Kidney (tissue), 14 donors: Measurements from ENCODE around the gene HOXC12. TPM values are rescaled to one million over a fixed set of nuclear protein-coding genes. Genes with fewer than 3 reads are reported as not detected.

ENCODE experiments used
- DNase-seq, 5 donors: peaks; one replicate each; pipeline ENCODE4 v3.0.0-alpha.2; 2013 to 2020
- FAIRE-seq: peaks from 2 replicates; lab custom pipeline; 2012; peaks lifted over from hg19 to GRCh38; lab: Jason Lieb, UNC
- H3K27ac ChIP-seq, 2 donors: one replicate each; pipeline ENCODE4 v1.7.0; 2013; ENCODE audit warnings: low read depth in 2 of 2, low read length in 2 of 2, inconsistent platforms in 1 of 2
- H3K27me3 ChIP-seq: one replicate; pipeline ENCODE4 v1.7.1; 2013; ENCODE audit warnings: low read length, inconsistent platforms; ENCODE audit not compliant: control insufficient read depth, insufficient read depth
- H3K36me3 ChIP-seq, 3 donors: one replicate each; pipeline versions ENCODE4 v1.7.0 to v1.7.1; 2013; ENCODE audit warnings: low read length in 3 of 3, control low read depth in 1 of 3, inconsistent platforms in 1 of 3; ENCODE audit not compliant: insufficient read depth in 3 of 3, control insufficient read depth in 2 of 3
- H3K4me1 ChIP-seq, 3 donors: one replicate each; pipeline versions ENCODE4 v1.7.0 to v1.7.1; 2013; ENCODE audit warnings: low read length in 3 of 3, inconsistent platforms in 1 of 3, low read depth in 1 of 3; ENCODE audit not compliant: control insufficient read depth in 2 of 3, insufficient read depth in 2 of 3
- H3K4me3 ChIP-seq, 3 donors: one replicate each; pipeline versions ENCODE4 v1.7.0 to v1.8.1; 2013; ENCODE audit warnings: low read length in 3 of 3, control low read depth in 1 of 3, inconsistent platforms in 1 of 3
- H3K9ac ChIP-seq, 3 donors: one replicate each; pipeline versions ENCODE4 v1.7.0 to v1.7.1; 2013; ENCODE audit warnings: low read length in 3 of 3, control low read depth in 1 of 3, inconsistent platforms in 1 of 3
- H3K9me3 ChIP-seq, 3 donors: one replicate each; pipeline versions ENCODE4 v1.7.0 to v1.7.1; 2013; ENCODE audit warnings: low read length in 3 of 3, control low read depth in 1 of 3, inconsistent platforms in 1 of 3; ENCODE audit not compliant: control insufficient read depth in 2 of 3, insufficient read depth in 1 of 3
- intact Hi-C: fragments of 100-400 bp; cut with DNase I; formaldehyde crosslinking; loops from one replicate; pipeline ENCODE4 v1.11.1; 2022
- polyA plus RNA-seq: library from polyadenylated mRNA; stranded (reverse); fragments of 350-450 nt; fragmentation: Illumina TruSeq; extraction: RNeasy Lipid Tissue Mini Kit (QIAGEN cat#74804); gene quantifications from one replicate; pipeline ENCODE4 v1.2.3, GENCODE V29; 2014; ENCODE audit warnings: low read depth, low replicate concordance; ENCODE audit not compliant: insufficient read depth
- total RNA-seq: library from RNA; stranded (reverse); fragmentation: NEBNext Ultra II Directional; extraction: Animal tissue kit (Norgen Biotek cat#: 25700); gene quantifications from one replicate; pipeline ENCODE4 v1.2.1, GENCODE V29; 2021
- TF ChIP-seq, protein P1 (sequence below): IDR thresholded peaks from 3 replicates; pipeline ENCODE4 v1.5.1; 2012; ENCODE audit warnings: mild to moderate bottlenecking, moderate library complexity, borderline replicate concordance; ENCODE audit not compliant: insufficient read depth; ENCODE audit errors: extremely low read depth
- donor health status: control.
- donor health status: control.
- donor health status: control.
- donor health status: control.
- donor health status: control.
- donor health status: DM: yes; HTN: yes; CAD: no.
- donor health status: Normal renal cell carcinoma (clear cell type).

HOXC12 gene
- total and polyA plus RNA-seq, 2 donors from 2014 or later = not detected

GRCh38 chr12:53978477-53979356, 24.0 kb downstream of the HOXC12 start:
- H3K36me3 ChIP-seq = no peaks in the 10 kb centered on the region
- no peak for FAIRE-seq

DNA sequence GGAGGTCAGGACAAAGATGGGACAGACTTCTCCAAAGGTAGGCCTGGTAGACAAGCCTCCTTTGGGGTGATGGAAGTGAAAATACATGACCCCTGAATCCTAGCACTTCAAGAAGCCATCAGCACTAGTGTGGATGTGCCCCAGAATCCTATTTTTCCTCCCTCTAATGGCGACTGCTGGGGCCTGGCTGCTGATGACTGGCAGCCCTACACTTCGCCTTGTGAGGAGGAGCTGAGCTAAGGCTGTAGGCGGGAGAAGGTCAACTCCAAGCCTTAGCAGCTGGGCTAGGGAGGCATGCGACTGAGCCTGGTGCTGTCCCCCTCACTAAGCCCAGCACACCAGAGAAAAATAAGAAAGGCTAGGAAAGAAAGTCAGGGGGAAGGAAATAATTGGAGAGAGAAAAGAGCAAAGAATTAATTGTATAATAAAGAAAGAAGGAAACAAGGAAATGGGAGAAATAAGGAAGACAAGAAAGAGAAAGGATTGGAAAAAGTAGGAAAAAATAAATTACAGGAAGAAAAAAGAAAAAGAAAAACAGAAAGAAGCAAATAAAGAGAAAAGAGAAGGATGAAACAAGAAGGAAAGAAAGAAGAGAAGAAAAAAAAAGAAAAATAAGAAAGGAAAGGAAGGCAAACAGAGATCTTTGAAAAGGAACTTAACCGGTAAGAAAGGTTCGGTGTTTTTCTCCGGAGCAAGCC, 25.6 kb downstream of the HOXC12 start:
- Histone ChIP-seq H3K9ac (peak overlapping the region in 2 of 3 donors; percentile 22 to 63), H3K27me3 (no peaks in the 10 kb centered on the region), H3K4me3 (peak overlapping the region in 2 of 3 donors; percentile 2 to 58), H3K36me3 (no peaks in the 10 kb centered on the region), H3K4me1 (peaks cover 0 to 7% (median 7%) of the 10 kb centered on the region in 3 donors), H3K27ac (peak overlapping the region; percentile 61 to 85), H3K9me3 (no peaks in the 10 kb centered on the region)
- DNase-seq (peak in 4 of 5 donors; percentile 79 to 90 (median 84)), FAIRE-seq (no peak)
- intact Hi-C loops = no loop called here
- TF ChIP-seq, protein P1, sequence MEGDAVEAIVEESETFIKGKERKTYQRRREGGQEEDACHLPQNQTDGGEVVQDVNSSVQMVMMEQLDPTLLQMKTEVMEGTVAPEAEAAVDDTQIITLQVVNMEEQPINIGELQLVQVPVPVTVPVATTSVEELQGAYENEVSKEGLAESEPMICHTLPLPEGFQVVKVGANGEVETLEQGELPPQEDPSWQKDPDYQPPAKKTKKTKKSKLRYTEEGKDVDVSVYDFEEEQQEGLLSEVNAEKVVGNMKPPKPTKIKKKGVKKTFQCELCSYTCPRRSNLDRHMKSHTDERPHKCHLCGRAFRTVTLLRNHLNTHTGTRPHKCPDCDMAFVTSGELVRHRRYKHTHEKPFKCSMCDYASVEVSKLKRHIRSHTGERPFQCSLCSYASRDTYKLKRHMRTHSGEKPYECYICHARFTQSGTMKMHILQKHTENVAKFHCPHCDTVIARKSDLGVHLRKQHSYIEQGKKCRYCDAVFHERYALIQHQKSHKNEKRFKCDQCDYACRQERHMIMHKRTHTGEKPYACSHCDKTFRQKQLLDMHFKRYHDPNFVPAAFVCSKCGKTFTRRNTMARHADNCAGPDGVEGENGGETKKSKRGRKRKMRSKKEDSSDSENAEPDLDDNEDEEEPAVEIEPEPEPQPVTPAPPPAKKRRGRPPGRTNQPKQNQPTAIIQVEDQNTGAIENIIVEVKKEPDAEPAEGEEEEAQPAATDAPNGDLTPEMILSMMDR = no peak

More at GRCh38 chr12:53978477-53979356, 24.0 kb downstream of the HOXC12 start:
- TF ChIP-seq, protein P1 = no peak
- Histone ChIP-seq H3K27ac (no peak overlapping the region), H3K9ac (no peak overlapping the region), H3K9me3 (no peaks in the 10 kb centered on the region), H3K4me1 (peaks cover 0 to 7% (median 5%) of the 10 kb centered on the region in 3 donors), H3K27me3 (no peaks in the 10 kb centered on the region), H3K4me3 (no peak overlapping the region)
- intact Hi-C loops = no loop called here
- DNase-seq = peak in 4 of 5 donors; percentile 60 to 87 (median 84)

GRCh38 chr12:53980802-53981496, 26.2 kb downstream of the HOXC12 start:
- no peaks in the 10 kb centered on the region for H3K27me3 ChIP-seq
- H3K36me3 ChIP-seq = no peaks in the 10 kb centered on the region
- H3K9ac ChIP-seq = peak overlapping the region in 2 of 3 donors; percentile 22 to 63
- TF ChIP-seq, protein P1 = no peak
- H3K27ac ChIP-seq = peak overlapping the region; percentile 61 to 85
- intact Hi-C loops = no loop called here
- H3K4me3 ChIP-seq = peak overlapping the region in 2 of 3 donors; percentile 2 to 58
- H3K4me1 ChIP-seq = peaks cover 0 to 8% (median 7%) of the 10 kb centered on the region in 3 donors
- no peaks in the 10 kb centered on the region for H3K9me3 ChIP-seq
- FAIRE-seq = no peak
- DNase-seq = peak in 3 of 5 donors; percentile 55 to 72 (median 57)
